HG02759 (cell line): Measurements from ENCODE around the gene DSTYK.
"Not testable (repeated sequence)": the region's sequence is repeated elsewhere in the genome, so short reads cannot be mapped to it uniquely, and the experiment has no call there.

Experiments used
- ATAC-seq: cut with Tn5 transposase; IDR thresholded peaks from one replicate; pipeline ENCODE4 v1.9.1; 2021; ENCODE audit warnings: mild to moderate bottlenecking, moderate library complexity; ENCODE audit not compliant: unreplicated experiment

The DSTYK gene

DNA sequence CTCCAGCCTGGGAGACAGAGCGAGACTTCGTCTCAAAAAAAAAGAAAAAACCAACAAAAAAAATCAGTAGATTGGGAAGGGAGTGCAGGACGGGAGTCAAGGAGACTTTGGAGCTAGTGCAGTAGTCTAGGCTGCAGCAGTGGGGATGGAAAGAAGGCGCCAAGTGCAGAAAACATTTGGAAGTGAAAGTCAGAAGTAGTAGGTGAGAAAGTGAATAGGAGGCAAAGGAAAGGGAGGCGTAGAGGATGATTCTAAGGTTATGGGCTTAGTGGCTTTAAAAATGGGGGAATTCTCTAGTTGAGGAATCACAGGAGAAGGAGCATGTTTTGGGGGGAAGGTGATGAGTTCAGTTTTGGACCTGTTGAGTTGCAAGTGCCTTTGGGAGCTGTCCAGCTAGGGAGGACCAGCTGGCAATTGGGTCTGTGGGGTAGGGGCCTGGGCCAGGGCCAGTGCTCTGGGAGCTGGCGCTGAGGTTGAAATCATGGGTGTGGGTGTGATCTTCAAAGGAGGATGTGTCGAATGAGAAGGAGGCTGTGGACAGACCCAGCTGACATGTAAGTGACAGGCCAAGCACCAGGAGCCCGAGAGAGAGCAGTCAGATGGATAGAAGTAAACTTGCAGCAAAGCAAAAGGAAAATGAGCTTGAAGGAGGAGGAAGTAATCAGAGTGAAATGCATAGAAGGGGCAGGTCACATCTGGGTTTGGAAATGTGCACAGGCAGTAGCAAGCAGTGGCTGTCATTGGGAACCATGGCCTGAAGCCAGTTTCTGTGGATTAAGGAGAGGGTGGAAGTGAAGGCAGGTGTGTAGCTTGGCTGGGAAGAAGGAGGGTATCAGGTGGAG lies 32.1 kb upstream of the DSTYK start:
- ATAC-seq: no peak

DNA sequence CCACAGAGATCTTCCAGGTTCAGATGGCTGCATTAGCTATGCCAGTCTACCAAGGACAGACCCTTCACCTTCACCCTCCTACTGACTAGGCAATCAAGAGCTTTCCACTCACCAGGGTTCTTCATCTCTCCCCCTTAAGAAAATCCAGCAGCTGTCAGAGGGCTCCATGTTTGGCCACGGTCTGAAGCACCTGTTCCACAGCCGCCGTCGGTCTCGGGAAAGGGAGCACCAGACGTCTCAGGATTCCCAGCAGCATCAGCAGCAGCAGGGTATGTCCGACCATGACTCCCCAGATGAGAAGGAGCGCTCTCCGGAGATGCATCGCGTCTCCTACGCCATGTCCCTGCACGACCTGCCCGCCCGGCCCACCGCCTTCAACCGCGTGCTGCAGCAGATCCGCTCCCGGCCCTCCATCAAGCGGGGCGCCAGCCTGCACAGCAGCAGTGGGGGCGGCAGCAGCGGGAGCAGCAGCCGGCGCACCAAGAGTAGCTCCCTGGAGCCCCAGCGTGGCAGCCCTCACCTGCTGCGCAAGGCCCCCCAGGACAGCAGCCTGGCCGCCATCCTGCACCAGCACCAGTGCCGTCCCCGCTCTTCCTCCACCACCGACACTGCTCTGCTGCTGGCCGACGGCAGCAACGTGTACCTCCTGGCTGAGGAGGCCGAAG lies 30.0 kb upstream of the DSTYK start:
- ATAC-seq: no peak

DNA sequence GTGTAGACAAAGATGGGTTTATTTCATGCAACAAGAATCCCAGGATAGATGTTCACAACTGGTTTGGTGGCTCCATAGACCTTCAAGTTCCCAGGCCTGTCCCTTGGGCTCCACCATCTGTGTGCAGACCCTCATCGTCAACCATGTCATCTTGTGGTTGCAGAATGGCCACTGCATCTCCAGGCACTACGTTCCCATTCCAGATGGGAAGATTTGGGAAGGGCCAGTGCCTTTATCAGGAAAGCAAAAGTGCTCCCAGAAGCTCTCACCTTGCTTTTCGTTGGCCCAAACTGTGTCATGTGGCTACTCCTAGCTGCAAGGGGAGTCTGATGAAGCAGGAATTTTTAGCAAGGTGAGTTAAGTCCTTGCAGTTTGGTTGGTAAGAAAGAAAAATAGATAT lies 29.1 kb upstream of the DSTYK start:
- no peak for ATAC-seq

DNA sequence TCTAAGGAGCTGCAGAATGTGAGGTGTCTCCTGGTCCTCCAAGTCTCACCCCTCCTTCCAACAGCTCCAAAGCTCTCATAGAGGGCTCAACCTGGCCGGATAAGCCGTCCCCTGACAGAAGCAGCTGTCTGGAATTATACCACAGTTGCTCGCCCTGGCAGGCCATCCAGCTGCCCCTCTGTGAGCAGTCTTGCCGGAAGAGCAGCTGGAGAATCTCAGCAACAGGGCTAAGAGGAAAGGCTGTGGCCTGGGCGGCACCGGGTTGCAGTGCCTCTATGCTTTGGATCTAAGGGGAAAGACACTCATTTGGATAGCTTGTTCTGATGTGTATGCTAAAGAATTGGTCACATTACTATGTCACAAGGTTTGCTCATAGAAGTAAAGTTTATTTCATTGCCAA lies 28.6 kb upstream of the DSTYK start:
- no peak for ATAC-seq

DNA sequence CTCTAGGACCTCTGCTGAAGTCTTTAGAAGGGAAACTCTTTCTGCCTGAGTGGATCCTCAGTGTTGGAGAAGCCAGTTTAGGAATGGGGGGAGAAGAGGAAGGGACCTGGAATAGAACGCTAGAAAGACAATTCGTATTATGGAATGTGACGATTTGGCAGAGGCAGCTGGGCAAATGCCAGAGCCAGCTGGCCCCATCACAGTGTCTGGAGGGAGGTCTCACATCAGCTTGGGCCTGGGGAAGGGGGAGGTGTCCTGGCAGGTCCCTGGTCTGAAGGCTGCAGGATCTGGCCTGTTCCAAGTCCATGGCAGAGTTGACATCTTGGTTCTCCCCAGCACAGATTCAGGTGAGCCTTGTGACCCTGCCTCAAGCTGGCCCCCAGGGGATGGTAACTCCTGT lies 27.6 kb upstream of the DSTYK start:
- ATAC-seq: no peak

DNA sequence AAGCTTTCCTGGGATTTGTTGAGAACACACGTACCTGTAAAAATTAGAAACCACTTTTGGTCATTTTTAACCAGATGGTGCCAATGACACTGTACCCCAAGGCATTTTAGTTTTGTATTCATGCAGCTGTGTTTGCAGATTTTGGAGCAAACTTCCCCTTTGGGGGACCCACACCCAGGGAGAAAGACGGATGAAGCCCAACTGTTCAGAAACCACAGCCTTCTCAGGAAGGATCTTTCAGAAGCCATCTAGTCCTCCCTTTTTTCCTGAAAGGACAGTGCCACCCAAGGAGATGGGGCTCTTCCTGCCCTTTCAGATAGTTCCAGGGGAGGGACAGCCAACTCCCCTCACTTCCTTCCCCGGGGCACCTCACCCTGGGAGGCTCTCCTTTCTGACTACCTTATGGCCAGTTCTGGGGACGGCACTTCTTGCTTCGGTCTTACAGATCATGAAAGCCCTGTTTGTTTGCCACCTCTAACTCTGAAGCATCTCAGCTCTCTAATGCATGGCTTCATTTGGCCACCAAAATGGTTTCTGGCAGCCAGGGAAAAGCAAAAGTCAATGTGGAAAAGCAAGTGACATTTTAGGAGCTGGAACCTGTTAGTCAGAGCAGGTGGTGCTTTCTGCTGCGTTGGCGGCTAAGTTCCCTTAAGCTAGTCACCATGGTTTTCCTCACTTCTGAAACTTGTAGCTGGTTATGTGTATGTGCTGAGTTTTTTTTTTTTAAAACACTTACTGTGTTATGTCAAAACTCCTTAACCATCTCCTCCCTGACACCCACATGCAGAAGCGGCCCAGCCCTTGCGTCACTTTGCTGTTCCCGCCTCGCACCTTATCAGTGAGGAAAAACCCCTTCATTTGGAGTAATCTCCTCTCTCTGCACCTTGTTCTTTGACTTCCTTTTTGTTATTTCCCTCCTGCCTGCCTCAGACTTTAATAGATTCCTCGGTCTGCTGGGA lies 26.3 kb upstream of the DSTYK start:
- ATAC-seq: no peak

DNA sequence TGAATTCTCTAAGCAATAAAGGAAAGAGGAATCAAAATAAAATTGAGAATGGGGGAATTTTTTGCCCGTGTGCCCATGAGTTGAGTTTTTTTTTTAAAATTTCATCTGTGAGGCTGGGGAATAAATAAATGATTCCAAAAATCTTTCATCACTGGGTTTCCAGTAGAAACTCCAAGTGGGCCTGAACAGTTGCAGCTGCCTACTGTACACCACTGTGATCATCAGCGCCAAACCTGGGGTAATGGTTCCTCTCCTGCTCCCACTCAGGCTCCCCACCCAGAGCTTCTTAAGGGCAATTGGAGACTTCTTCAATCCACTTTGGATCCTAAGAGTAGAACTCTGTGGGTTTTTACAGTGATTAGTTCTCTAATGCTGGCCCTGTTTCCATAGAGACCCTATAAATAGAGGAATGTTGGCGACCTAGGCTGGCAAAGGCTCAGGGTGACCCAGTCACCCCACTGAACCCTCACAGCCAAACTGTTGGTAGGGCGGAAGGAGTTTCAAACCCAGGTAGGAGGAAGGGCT lies 25.5 kb upstream of the DSTYK start:
- ATAC-seq: no peak

DNA sequence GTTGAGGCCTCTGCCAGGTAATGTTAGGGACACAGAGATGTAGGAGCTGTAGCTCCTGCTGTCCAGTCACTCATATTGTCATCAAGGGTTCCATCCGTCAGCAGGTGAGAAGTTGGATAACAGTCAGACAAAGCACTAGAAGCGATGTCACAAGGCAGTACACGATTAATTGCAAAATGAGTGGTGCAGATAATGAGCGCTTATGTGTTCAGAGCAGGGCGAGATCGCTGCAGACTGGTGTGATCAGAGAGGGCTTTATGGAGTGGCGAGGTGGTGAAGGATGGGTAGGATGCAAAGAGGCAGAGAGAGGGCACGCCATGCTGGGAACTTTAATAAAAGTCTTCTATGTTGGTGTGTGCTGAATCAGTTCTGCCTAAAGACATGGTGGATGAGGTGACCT lies 25.0 kb upstream of the DSTYK start:
- no peak for ATAC-seq

DNA sequence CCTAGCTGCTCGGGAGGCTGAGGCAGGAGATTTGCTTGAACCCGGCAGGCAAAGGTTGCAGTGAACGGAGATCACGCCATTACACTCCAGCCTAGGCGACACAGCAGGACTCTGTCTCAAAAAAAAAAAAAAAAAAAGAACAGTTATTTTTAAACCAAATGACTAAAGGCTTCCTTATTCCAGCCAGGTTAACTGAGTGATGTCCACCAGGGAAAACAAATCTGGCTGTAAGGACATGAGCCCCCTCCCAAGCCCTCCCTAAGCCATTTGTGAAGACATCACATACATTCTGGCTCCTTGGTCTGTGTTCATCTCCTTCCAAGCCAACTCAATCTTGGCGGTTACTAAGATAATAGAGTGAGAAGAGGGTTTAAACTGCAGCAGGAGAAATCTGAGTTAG lies 24.4 kb upstream of the DSTYK start:
- no peak for ATAC-seq

DNA sequence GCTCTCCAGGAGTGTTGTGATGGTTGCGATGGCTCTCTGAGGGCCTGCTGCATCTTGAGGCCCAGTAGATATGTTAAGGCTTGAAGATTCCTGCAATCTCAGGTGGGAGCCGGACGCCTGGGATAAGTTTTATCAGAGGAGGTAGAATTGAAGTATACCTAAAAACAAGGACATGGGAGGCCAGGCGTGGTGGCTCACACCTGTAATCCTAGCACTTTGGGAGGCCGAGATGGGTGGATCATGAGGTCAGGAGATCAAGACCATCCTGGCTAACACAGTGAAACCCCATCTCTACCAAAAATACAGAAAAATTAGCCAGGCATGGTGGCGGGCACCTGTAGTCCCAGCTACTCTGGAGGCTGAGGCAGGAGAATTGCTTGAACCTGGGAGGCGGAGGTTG lies 22.5 kb upstream of the DSTYK start:
- ATAC-seq: not testable (repeated sequence)

DNA sequence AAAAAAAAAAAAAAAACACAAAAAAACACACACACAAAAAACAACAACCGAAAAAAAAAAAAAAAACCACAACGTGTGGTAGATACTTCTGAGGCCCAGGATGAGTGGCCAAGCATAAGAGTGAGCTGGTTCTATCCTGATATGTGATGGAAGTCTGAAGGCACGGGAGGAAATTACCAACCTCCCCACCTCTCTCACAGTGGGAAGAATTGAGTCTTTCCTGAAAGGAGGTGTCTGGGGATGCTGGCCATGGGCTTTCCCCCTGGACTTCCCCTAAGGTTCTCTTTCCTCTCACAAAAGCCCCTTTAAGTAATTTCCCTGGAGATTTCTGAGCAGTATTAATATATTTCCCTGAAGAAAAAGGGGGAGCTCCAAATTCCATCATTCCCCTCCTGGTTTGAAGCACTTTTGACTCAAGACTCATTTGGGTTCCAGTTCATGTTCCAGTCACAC lies 21.5 kb upstream of the DSTYK start:
- no peak for ATAC-seq

DNA sequence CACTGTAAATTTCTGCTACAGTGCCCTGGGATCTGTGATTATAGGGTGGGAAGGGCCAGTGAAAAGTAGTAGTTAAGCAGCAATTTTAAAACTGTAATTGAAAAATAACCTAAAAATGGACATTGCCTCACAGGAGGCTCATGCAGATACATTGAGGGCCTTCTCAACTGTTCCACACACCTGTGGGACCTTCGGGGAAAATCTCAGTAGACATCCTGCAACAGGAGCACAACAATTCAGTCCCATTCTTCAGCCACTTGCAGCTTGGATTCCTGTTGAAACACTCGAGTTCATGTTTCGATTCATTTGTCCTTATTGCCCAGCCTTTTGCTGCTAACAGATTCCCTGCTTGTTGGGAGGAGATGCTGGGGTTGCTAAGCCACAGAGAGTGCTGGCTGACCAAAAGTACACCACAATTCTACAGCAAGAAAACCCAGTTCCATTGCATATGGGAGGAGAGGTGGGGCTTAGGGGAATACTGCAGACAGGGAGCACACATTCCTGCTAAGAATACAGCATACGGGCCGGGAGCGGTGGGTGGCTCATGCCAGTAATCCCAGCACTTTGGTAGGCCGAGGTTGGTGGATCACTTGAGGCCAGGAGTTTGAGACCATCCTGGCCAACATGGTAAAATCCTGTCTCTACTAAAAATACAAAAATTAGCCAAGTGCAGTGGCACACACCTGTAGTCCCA lies 20.8 kb upstream of the DSTYK start:
- no peak for ATAC-seq

DNA sequence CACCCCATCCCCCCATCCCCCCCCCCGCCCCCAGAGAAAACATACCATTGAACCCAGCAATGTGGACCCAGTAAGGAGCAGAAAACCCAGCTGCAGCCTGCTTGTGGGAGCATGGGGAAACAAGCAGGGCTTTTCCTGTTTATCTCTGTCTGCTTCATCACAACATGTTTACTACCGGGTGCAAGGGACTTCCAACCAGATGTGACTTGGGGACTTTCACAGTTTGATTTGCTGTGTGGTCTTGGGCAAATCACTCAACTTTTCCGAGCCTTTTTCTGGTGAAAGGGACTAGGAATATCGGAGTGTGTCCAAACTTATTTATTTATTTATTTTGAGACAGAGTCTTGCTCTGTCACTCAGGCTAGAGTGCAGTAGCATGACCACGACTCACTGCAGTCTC lies 19.5 kb upstream of the DSTYK start:
- no peak for ATAC-seq

DNA sequence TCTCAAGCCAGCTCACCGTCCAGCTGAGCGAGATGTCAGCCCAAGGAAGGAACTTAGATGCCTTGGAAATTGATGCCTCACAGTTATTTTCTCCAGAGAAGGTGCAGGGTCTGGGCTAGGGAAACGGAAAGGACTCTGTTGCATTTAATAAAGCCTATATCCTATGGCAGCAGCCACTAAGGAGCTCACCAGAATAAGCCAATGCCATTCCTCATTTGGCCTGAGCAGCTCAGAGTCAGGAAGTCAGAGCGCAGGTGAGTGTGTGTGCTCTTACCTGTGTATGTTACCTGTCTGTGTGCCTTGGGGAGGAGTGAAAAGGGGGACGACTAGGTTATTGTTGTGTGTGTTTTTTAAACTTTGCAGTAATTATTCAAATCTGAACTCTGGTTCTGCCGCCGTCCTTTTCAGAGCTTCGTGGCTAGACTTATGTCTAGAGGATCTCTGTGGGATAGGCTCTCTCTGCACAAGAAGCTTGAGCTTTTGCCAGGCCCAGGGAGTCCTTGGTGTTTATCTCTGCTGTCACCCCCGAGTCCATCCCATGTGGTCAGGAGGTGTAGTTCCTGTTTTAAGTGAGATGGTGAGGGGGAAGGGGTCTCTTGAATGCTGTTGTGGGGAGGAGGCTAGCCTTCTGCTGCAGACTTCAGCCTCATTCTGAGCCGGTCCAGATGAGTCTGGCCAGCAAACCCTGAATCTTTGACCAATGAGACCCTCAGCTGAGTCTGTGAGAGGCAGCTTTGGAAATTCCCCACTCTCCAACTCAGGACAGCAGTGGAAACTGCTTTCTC lies 18.6 kb upstream of the DSTYK start:
- no peak for ATAC-seq

DNA sequence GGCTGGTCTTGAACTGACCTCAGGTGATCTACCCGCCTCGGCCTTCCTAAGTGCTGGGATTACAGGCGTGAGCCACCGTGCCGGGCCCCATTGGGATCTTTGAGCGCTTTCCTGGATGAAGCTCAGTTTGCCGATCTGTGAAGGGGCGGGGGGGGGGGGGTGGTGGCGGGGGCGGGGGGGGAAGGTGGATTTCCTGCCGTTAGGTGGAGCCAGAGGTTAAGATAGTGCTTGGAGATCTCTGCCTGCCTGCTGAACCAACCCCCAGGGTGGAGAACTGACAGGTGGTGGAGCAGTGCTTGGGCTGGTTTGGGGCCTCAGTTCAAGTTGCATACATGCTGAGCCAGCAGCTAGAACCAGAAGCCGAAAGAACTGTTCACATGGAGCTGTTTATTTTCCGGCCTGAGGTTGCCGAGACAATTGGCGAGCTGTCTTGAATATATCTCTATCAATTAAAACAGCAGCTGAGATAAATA lies 17.9 kb upstream of the DSTYK start:
- ATAC-seq: no peak

DNA sequence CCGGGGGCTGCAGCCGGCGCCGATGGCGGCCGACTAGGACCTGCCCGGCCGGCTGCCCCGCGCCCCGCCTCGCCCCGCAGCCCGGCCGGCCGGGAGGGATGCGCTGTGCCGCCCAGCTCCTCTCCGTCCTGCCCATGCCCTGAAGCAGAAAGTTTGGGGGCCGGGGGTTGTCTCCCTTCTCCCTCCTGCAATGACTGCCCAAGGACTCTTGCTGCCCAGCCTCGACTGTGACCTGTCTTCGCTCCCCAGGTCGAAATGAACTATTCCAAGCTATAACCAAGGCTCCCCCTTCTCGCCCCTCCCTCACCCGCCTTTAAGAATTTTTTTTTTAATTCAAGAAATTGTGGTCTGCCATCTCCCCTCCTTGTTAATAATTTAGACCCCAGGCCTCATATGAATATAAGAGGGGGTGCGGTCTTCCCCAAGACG lies 16.6 kb upstream of the DSTYK start:
- no peak for ATAC-seq

DNA sequence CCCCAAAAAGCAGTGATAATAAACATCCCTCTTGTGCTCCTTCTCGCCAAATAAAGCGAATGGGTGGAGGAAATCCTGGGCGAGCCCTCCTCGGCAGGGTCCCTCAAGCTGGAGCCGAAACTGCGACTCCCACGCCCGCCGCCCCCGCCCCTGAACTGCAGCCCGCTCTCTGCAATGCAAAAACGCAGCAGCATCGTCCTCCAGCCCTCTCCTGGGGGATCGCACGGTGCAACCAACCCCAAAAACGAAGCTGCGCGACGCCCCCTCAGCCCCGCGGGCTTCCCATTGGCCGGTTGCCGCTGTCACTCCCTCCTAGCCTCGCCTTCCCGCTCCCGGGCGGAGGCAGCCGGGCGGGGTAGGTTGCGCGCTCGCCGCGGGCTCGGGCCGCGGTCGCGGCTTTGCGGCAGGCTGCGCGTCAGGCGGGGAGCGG lies 16.1 kb upstream of the DSTYK start, which contains the start of gene TMCC2:
TSS of gene TMCC2 (plus strand) at position 363 of the 430 bp plus-strand sequence. CDS start 619 bp downstream, outside the sequence.
- ATAC-seq: peak; percentile 74

DNA sequence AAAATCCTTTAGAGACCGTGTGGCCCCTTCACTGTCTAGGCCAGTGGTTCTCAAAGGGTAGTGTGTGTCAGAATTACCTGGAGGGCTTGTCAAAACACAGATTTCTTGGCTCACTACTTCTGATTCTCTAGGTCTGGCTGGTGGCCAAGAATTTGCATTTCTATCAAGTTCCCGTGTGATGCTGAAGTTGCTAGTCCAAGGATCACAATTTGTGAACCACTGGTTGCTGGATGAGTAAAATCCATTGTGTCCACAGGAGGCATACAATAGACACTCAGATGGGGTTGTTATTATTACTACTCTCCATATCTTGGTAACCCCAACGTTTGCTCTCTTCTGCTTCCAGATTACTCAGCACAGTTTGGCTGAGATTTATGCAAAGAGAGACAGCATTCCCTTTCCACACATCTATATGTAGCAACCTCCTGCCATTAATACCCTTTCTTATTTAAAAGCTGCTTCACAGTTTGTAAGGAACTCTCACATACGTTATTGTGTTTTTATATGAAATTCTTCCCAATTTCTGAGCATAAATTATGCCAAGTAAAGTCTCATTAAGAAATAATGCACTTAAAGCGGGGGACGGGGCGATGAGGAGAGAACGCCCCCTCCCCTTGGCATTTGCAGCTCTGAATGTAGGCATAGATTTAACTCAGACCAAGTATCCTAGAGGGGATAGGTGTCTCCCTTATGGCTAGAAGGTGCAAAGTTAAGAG lies 15.5 kb upstream of the DSTYK start:
- ATAC-seq: no peak
